Mucosa of stomach (tissue), 1 donor: ENCODE results near the gene OTOG.

Experiments
- H3K27me3 ChIP-seq: one replicate; pipeline ENCODE4 v1.7.0; 2013; ENCODE audit warnings: mild to moderate bottlenecking, low read length; ENCODE audit not compliant: control insufficient read depth, insufficient read depth
- H3K36me3 ChIP-seq: one replicate; pipeline ENCODE4 v1.7.0; 2013; ENCODE audit warnings: low read length; ENCODE audit not compliant: control insufficient read depth, insufficient read depth
- H3K4me1 ChIP-seq: one replicate; pipeline ENCODE4 v1.7.0; 2013; ENCODE audit warnings: mild to moderate bottlenecking, low read length; ENCODE audit not compliant: control insufficient read depth, insufficient read depth
- H3K4me3 ChIP-seq: one replicate; pipeline ENCODE4 v1.7.0; 2013; ENCODE audit warnings: low read length
- H3K9ac ChIP-seq: one replicate; pipeline ENCODE4 v1.7.0; 2013; ENCODE audit warnings: mild to moderate bottlenecking, low read length, moderate library complexity
- H3K9me3 ChIP-seq: one replicate; pipeline ENCODE4 v1.7.0; 2013; ENCODE audit warnings: mild to moderate bottlenecking, low read length, moderate library complexity; ENCODE audit not compliant: control insufficient read depth
- donor health status: Pancreatic carcinoma.

OTOG gene

DNA sequence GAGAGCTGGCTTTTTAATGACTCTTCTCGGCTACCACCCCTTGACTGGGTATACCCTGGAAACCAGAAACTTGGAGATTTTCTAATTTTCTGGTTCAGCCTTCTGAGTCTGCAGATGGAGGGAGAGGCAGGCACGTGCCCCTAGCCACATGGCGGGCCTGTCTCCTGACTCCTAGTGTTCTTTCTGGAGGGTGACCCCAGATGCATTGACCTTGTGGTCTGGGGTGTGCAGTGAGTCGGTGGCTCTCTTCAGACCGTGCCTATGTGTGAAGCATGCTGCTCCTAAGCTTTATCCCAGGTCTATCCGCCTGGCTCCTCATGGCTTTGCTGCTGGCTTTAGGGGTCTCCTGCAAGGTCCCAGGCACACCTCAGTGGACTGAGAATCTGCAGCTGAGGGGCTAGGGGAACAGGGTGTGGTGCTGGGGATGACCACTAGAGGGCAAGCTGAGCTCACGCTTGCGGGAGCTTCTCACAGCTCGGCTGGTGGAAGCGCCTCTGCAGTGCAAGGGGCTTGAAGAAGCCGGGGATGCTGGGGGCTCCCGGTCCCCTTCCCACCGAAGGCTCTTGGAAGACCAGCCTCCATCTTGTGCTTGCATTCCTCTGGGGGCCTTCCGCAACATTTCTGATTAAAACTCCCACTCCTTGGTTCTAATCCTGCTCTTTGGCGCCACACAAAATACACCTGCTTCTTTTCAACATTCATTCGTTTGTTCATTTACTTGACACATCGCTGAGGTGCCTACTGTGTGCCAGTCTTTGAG lies 51.8 kb downstream of the OTOG start:
- Histone ChIP-seq H3K27me3 (peaks cover 6% of the 10 kb centered on the region), H3K9ac (no peak overlapping the region), H3K4me3 (no peak overlapping the region), H3K4me1 (no peaks in the 10 kb centered on the region), H3K9me3 (no peaks in the 10 kb centered on the region), H3K36me3 (no peaks in the 10 kb centered on the region)

DNA sequence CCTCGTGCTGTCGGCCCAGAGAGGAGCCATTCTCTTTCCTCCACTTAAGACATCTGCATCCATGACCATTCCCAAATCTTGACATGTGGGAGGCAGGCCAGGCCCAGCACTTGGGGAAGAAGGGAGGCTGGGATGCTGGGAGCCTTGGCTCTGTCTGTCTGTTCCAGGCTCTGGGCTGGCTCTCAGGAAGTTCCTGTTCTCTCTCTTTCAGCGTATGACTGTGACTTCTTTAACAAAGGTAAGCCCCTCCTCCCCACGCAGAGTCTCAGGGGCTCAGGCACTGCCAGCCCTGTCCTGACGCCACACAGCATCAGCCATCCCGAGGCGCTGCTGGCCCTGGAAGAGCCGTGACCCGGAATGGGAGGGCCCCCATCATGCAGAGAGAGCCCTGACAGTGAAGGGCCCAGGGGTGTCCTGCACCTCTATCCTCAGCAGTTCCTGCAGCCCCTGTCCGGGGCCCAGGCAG lies 52.4 kb downstream of the OTOG start:
- Histone ChIP-seq H3K36me3 (no peaks in the 10 kb centered on the region), H3K9ac (no peak overlapping the region), H3K4me3 (no peak overlapping the region), H3K4me1 (no peaks in the 10 kb centered on the region), H3K27me3 (peaks cover 6% of the 10 kb centered on the region), H3K9me3 (no peaks in the 10 kb centered on the region)

DNA sequence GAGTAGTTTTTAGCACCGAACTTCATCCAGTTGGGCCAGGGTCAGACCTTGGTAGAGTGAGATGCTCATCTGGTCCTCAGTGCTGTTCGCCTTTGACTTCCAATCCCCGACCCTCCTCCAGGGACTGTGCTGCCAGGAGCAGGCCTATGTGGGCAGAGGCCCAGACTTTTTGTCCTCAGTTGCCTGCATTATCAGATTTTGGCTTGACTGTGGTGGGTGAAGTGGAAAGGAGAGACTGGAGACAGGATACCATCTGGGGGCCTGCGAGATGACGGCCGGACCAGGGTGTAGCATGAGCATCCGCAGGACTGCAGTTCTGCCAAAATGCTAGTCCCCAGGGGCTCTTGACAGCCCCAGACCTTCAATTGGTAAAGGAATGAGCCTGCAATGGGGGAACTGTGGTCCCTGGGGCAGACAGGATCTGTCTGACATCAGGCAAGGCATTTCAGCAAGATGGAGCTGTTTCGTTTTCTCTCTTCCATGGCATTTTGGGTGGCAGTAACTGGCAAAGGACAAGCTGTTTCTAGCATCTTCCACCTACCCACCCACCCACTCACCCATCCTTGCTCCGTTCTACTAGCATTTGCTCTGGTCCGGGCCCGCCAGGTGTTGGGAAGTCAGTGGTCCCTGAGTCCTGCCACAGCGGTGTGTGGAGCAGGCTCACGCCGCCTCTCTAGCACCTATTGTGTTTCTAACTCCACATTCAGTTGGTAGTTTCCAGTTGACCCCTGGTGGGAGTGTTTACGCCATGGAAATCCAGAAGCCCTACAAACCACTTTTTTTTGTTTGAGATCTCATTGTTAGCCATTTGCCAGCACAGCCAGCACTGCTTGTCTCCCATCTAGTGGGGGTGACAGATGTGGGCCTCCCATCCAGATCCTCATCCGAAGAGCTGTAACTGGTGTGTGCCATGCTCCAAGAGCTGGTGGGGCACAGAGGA lies 53.5 kb downstream of the OTOG start:
- no peaks in the 10 kb centered on the region for H3K4me1 ChIP-seq
- H3K4me3 ChIP-seq: no peak overlapping the region
- peaks cover 6% of the 10 kb centered on the region for H3K27me3 ChIP-seq
- no peaks in the 10 kb centered on the region for H3K36me3 ChIP-seq
- no peak overlapping the region for H3K9ac ChIP-seq
- no peaks in the 10 kb centered on the region for H3K9me3 ChIP-seq

DNA sequence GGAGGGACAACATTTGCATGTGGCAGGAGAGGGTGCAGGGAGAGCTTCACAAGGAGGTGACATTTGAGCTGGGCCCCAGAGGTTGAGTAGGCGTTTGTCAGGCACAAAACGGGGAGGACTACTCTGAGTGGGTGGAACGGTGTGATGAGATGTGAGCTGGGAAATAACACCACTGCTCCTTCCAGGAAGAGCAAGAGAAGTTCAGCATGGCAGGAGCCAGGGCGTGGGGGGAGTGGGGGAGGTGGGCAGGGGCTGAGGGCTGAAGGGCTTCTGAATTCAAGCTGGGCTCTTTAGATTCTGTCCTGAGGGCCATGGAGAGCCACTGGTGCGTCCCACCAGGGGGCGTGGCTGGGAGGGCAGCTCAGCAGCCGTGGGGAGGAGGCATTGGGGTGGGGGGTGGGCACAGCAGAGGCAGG lies 54.2 kb downstream of the OTOG start:
- Histone ChIP-seq H3K4me1 (no peaks in the 10 kb centered on the region), H3K9me3 (no peaks in the 10 kb centered on the region), H3K27me3 (peaks cover 6% of the 10 kb centered on the region), H3K9ac (no peak overlapping the region), H3K36me3 (no peaks in the 10 kb centered on the region), H3K4me3 (no peak overlapping the region)

DNA sequence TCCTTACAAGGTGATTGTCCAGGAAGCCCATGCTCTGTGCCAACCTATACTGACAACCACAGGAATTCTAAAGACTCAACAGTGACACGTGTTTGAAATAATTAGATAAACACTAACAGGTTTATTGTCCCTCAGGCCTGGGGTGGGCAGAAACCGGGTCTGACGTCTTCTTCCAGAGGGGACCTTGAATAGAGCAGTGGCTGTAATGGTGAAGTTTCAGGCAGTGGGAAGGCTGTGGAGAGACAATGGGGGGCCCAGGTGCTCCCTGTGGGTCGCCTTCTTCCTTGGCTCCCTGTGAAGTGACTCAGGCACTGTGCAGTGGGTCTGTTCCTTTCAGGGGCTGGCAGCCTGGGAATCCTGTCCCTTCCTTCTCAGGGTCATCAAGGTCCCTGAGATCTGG lies 54.6 kb downstream of the OTOG start:
- H3K27me3 ChIP-seq: peaks cover 6% of the 10 kb centered on the region
- H3K9ac ChIP-seq: no peak overlapping the region
- no peaks in the 10 kb centered on the region for H3K4me1 ChIP-seq
- H3K4me3 ChIP-seq: no peak overlapping the region
- no peaks in the 10 kb centered on the region for H3K9me3 ChIP-seq
- H3K36me3 ChIP-seq: no peaks in the 10 kb centered on the region

DNA sequence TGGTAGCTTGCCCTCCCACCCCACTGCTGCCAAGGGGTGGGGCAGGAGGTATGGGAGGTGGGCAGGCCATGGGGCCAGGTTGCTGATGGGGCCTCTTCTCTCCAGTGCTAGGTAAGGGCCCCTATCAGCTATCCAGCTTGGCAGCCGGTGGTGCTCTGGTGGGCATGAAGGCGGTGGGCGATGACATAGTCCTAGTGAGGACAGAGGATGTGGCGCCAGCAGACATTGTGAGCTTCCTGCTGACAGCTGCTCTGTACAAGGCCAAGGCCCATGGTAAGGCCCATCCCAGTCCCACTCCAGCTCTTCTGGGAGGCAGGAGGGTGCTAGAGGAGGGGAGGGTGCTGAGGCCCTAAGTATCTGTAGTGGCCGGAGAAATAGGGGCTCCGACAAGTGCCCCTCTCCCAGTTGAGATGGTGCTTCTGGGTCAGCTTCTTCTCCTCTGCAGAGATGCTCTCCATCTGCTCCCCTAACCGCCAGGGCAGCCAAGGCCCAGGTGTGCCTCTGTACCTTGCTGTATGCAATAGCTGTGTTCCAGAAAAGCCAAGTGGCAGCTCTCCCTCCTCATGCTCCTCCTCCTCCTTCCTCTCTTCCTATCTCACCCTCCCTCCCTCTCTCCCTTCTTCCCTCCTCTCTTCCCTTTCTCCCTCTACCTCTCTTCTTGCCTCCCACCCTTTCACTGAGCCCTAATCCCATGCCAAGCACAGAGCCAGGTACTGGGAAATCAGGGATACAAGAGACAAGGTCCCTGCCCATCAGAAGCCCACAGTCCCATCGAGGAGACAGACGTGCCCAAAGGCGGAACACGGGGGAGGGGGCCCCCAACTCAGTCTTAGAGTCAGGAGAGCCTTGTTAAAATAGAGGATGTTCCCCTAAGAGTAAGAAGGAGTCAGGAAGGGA lies 55.3 kb downstream of the OTOG start:
- Histone ChIP-seq H3K27me3 (peaks cover 6% of the 10 kb centered on the region), H3K9me3 (no peaks in the 10 kb centered on the region), H3K4me1 (no peaks in the 10 kb centered on the region), H3K4me3 (no peak overlapping the region), H3K9ac (no peak overlapping the region), H3K36me3 (no peaks in the 10 kb centered on the region)

DNA sequence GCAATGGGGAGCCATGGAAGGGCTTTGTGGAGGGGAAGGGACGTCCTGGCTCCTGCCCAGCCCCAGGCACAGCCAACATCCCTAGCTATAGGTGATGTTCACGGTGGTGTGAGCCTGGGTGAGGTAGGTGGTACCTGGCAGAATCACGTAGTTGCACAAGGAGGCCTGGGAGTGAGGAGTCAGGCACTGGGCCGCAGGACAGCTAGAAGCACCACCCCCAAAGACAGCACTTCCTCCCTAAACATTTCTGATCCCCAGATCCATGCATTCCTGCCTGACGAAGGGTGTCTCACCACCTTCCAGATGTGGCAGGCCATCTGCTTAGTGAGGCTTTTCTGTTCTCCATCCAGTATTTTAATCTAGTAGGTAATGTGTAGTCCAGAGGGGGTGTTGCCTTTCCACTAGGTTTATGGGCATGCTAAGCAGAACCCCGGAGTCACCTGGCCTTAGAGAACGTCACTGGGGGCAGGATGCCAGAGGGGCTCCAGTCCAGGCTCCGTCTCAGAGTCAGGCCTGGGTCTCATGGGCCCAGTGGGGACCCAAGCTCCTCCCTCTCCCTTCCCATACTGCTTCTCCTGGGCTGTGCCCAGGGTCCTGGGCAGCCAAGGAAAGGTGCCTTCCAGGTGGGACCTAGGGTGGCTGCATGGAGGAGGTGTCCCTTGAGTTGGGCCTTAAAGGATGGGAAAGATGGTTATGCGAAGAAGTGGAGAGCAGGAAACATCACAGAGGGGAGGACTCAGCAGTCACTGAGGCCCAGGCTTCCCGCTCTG lies 56.2 kb downstream of the OTOG start:
- H3K9ac ChIP-seq: no peak overlapping the region
- no peaks in the 10 kb centered on the region for H3K36me3 ChIP-seq
- H3K9me3 ChIP-seq: no peaks in the 10 kb centered on the region
- peaks cover 6% of the 10 kb centered on the region for H3K27me3 ChIP-seq
- H3K4me1 ChIP-seq: no peaks in the 10 kb centered on the region
- H3K4me3 ChIP-seq: no peak overlapping the region

DNA sequence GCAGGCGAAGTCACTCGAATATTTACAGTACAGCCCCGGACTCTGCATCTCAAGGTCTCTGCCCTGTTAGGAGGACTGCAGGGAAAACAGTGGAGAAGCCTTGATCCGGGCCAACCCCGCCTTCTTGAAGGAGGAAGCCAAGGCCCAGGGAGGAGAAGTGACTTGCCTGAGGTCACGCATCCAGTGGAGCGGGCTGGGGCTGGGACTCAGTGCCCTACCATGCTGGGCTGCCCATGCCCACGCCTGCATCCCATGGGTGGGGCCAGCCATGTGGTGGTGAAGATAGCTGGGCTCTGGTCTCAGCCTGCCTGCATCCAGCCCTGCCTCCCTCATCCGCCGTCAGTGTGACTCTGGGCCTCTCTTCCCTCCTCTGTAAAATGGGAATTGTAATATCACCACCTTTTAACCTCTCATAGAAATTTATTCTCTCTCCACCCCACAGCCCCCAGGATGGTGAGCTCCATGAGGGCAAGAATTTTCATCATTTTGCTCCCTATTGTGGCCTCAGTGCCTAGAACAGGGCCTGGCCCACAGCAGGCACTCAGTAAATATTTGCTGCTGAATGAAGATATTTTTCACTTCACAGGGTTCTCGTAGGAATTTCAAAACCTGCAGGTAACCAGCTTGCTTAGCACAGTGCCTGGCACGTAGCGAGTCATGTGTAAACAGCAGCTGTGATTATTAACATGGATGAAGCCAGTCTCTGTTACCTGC lies 57.3 kb downstream of the OTOG start:
- Histone ChIP-seq H3K4me3 (no peak overlapping the region), H3K9ac (no peak overlapping the region), H3K36me3 (no peaks in the 10 kb centered on the region), H3K27me3 (peaks cover 5% of the 10 kb centered on the region), H3K9me3 (no peaks in the 10 kb centered on the region), H3K4me1 (no peaks in the 10 kb centered on the region)

DNA sequence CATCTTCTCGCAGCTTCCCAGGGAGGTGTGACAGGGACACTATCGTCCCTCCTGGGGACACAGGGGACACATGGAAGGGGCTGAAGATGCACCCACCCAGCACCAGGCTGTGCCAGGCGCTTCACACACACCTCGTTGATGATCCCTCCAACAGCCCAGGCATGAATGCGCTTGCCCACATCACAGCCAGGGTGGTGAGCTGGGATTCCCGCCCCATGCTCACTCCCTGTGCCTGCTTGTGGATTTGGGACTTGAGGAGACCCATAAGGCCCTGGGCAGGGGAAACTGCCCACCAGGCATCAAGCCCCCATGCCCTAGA lies 57.8 kb downstream of the OTOG start:
- Histone ChIP-seq H3K9me3 (no peaks in the 10 kb centered on the region), H3K4me3 (no peak overlapping the region), H3K9ac (no peak overlapping the region), H3K27me3 (peaks cover under 1% of the 10 kb centered on the region), H3K4me1 (no peaks in the 10 kb centered on the region), H3K36me3 (no peaks in the 10 kb centered on the region)

DNA sequence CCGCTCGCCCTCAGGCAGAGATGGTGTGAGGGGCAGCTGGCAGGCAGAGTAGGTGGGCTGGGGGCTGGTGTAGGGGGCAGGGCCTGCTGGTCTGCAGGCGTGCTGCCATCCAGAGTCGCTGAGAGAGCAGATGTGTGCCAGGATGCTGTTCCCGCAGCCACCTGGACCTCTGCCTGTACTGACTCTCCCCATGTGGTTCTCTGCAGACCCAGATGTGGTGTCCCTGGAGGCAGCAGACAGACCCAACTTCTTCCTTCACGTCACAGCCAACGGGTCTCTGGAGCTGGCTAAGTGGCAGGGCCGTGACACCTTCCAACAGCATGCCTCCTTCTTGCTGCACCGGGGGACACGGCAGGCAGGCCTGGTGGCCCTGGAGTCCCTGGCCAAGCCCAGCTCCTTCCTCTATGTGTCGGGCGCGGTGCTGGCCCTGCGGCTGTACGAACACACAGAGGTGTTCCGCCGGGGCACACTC lies 58.6 kb downstream of the OTOG start:
- no peak overlapping the region for H3K4me3 ChIP-seq
- no peaks in the 10 kb centered on the region for H3K27me3 ChIP-seq
- no peak overlapping the region for H3K9ac ChIP-seq
- H3K4me1 ChIP-seq: no peaks in the 10 kb centered on the region
- no peaks in the 10 kb centered on the region for H3K36me3 ChIP-seq
- no peaks in the 10 kb centered on the region for H3K9me3 ChIP-seq
